HL-60 (cell line): ENCODE measurements around the gene NEUROD1.

Experiments used
- CTCF ChIP-seq: IDR thresholded peaks from one replicate; pipeline ENCODE4 v1.5.1; 2011; ENCODE audit warnings: low read length, control low read depth, inconsistent platforms; ENCODE audit not compliant: insufficient read depth
- GABPA ChIP-seq: IDR thresholded peaks from 2 replicates; pipeline ENCODE4 v1.6.1; 2012; ENCODE audit warnings: low read depth
- POLR2AphosphoS5 ChIP-seq: IDR thresholded peaks from 2 replicates; pipeline ENCODE4 v1.6.1; 2012; ENCODE audit warnings: low read depth
- REST ChIP-seq: IDR thresholded peaks from 2 replicates; pipeline ENCODE4 v1.6.1; 2012; ENCODE audit warnings: low read depth; ENCODE audit not compliant: insufficient replicate concordance
- SPI1 ChIP-seq: IDR thresholded peaks from 2 replicates; pipeline ENCODE4 v1.6.1; 2012; ENCODE audit warnings: low read depth, mild to moderate bottlenecking, borderline replicate concordance

- TF ChIP-seq GABPA (no peak), CTCF (no peak), POLR2AphosphoS5 (no peak), REST (no peak), SPI1 (no peak)
Measured at GRCh38 chr2:181682795-181683517, 2.6 kb upstream of the NEUROD1 start.
